IMR-90 (cell line): ENCODE measurements around the gene OSBPL3. TPM values are rescaled to one million over a fixed set of nuclear protein-coding genes. Genes with fewer than 3 reads are reported as not detected.

ENCODE experiments used
- ATAC-seq: fragments of 200-7000 bp; cut with Tn5 transposase; 2 replicates; pipeline ENCODE4 v1.9.1; 2020; ENCODE audit warnings: low read depth, mild to moderate bottlenecking, moderate library complexity
- BruUV-seq: library from RNA; stranded (reverse); fragments of 400-500 nt; replicated peaks from 2 replicates; lab custom pipeline; 2021; lab: Mats Ljungman, UMichigan
- CTCF ChIA-PET: fragments of 300-600 bp; formaldehyde crosslinking; extraction: SDS; loops from one replicate; lab custom pipeline; 2021; ENCODE audit warnings: antibody characterized with exemption; lab: Yijun Ruan, JAX
- POLR2A ChIA-PET: fragments of 300-600 bp; sonication (Branson Sonifier 250); formaldehyde crosslinking; loops from one replicate; lab custom pipeline; 2022; ENCODE audit warnings: antibody characterized with exemption; ENCODE audit not compliant: unreplicated experiment; lab: Charles Lee
- DNase-seq: peaks from one replicate; pipeline ENCODE4 v3.0.0; 2013
- H2AFZ ChIP-seq: replicated peaks from 2 replicates; pipeline ENCODE3; 2013; ENCODE audit warnings: low read length, mild to moderate bottlenecking; ENCODE audit not compliant: poor library complexity
- H2AK5ac ChIP-seq: 2 replicates; pipeline ENCODE4 v1.6.1; 2013; ENCODE audit warnings: low read depth, low read length, inconsistent platforms
- H2AK9ac ChIP-seq: replicated peaks from 2 replicates; pipeline ENCODE3; 2013; ENCODE audit warnings: mild to moderate bottlenecking, low read depth, low read length, moderate library complexity; ENCODE audit not compliant: poor library complexity
- H2BK120ac ChIP-seq: 2 replicates; pipeline ENCODE4 v1.6.1; 2013; ENCODE audit warnings: low read depth, low read length, inconsistent platforms
- H2BK15ac ChIP-seq: 3 replicates; pipeline ENCODE4 v1.6.1; 2013; ENCODE audit warnings: low read depth, low read length, inconsistent platforms
- H2BK20ac ChIP-seq: 2 replicates; pipeline ENCODE4 v1.6.1; 2013; ENCODE audit warnings: low read depth, mild to moderate bottlenecking, inconsistent platforms, low read length, moderate library complexity
- H2BK5ac ChIP-seq: 2 replicates; pipeline ENCODE4 v1.6.1; 2013; ENCODE audit warnings: mild to moderate bottlenecking, low read depth, low read length, inconsistent platforms; ENCODE audit not compliant: poor library complexity, severe bottlenecking
- H3K14ac ChIP-seq: replicated peaks from 2 replicates; pipeline ENCODE4 v1.6.1; 2013; ENCODE audit warnings: low read depth, low read length, inconsistent platforms
- H3K18ac ChIP-seq: 2 replicates; pipeline ENCODE4 v1.6.1; 2013; ENCODE audit warnings: low read depth, low read length, control low read depth
- H3K23ac ChIP-seq: 2 replicates; pipeline ENCODE4 v1.6.1; 2013; ENCODE audit warnings: low read depth, low read length, inconsistent platforms
- H3K27ac ChIP-seq: 2 replicates; pipeline ENCODE4 v1.5.1; 2013; ENCODE audit warnings: mild to moderate bottlenecking, control low read depth, low read length; ENCODE audit not compliant: insufficient read depth
- H3K27me3 ChIP-seq: 2 replicates; pipeline ENCODE4 v1.6.1; 2013; ENCODE audit warnings: low read length; ENCODE audit not compliant: control insufficient read depth, insufficient read depth
- H3K36me3 ChIP-seq: 2 replicates; pipeline ENCODE4 v1.6.1; 2013; ENCODE audit warnings: low read length, mixed read lengths; ENCODE audit not compliant: control insufficient read depth, insufficient read depth
- H3K4ac ChIP-seq: 2 replicates; pipeline ENCODE4 v1.6.1; 2013; ENCODE audit warnings: low read depth, low read length, inconsistent platforms
- H3K4me1 ChIP-seq: 2 replicates; pipeline ENCODE4 v1.6.1; 2013; ENCODE audit warnings: low read length, mixed read lengths; ENCODE audit not compliant: control insufficient read depth, insufficient read depth
- H3K4me2 ChIP-seq: 2 replicates; pipeline ENCODE4 v1.6.1; 2013; ENCODE audit warnings: low read depth, mild to moderate bottlenecking, control low read depth, low read length, moderate library complexity
- H3K4me3 ChIP-seq: 2 replicates; pipeline ENCODE4 v1.5.1; 2013; ENCODE audit warnings: low read depth, mild to moderate bottlenecking, control low read depth, low read length, moderate library complexity; ENCODE audit not compliant: insufficient read depth
- H3K56ac ChIP-seq: 2 replicates; pipeline ENCODE4 v1.6.1; 2013; ENCODE audit warnings: low read length, inconsistent platforms; ENCODE audit not compliant: insufficient read depth; ENCODE audit errors: extremely low read depth
- H3K79me1 ChIP-seq, 2 experiments: 2 replicates each; pipeline ENCODE4 v1.6.1; 2013; ENCODE audit warnings: low read length in 2 of 2, inconsistent platforms in 1 of 2, low read depth in 1 of 2
- H3K9ac ChIP-seq: 2 replicates; pipeline ENCODE4 v1.6.1; 2013; ENCODE audit warnings: low read depth, low read length, control low read depth
- H3K9me1 ChIP-seq: 2 replicates; pipeline ENCODE4 v1.6.1; 2013; ENCODE audit warnings: low read length, inconsistent platforms; ENCODE audit not compliant: insufficient read depth
- H3K9me3 ChIP-seq: 2 replicates; pipeline ENCODE4 v1.6.1; 2013; ENCODE audit warnings: low read length; ENCODE audit not compliant: control insufficient read depth, insufficient read depth
- H4K20me1 ChIP-seq: 2 replicates; pipeline ENCODE4 v1.6.1; 2013; ENCODE audit warnings: low read length, inconsistent platforms; ENCODE audit not compliant: insufficient read depth
- H4K5ac ChIP-seq: 2 replicates; pipeline ENCODE4 v1.6.1; 2013; ENCODE audit warnings: mild to moderate bottlenecking, low read depth, low read length, control low read depth
- H4K8ac ChIP-seq, 2 experiments: 2 replicates each; pipeline ENCODE4 v1.6.1; 2013; ENCODE audit warnings: low read depth in 2 of 2, low read length in 2 of 2, control low read depth in 1 of 2, inconsistent platforms in 1 of 2
- H4K91ac ChIP-seq: 2 replicates; pipeline ENCODE4 v1.6.1; 2013; ENCODE audit warnings: low read depth, low read length, inconsistent platforms; ENCODE audit not compliant: insufficient read depth
- BHLHE40 ChIP-seq: fragments of 150-350 bp; IDR thresholded peaks from 2 replicates; pipeline ENCODE4 v1.6.1; 2016; ENCODE audit warnings: mild to moderate bottlenecking, low read depth, low read length
- FOS ChIP-seq: fragments of 150-350 bp; IDR thresholded peaks from 2 replicates; pipeline ENCODE4 v1.6.1; 2016; ENCODE audit warnings: low read depth, low read length
- MAZ ChIP-seq: IDR thresholded peaks from 2 replicates; pipeline ENCODE4 v1.6.1; 2012; ENCODE audit warnings: low read depth, mild to moderate bottlenecking, low read length, improper control_type of control experiment, moderate library complexity, borderline replicate concordance
- POLR2A ChIP-seq: IDR thresholded peaks from 2 replicates; pipeline ENCODE4 v1.6.1; 2012; ENCODE audit warnings: mild to moderate bottlenecking, low read depth, low read length
- RAD21 ChIP-seq: IDR thresholded peaks from 2 replicates; pipeline ENCODE4 v1.6.1; 2012; ENCODE audit warnings: low read length, improper control_type of control experiment
- RCOR1 ChIP-seq: IDR thresholded peaks from 2 replicates; pipeline ENCODE4 v1.6.1; 2012; ENCODE audit warnings: mild to moderate bottlenecking, low read length, improper control_type of control experiment; ENCODE audit not compliant: insufficient replicate concordance
- SMC3 ChIP-seq: fragments of 150-350 bp; IDR thresholded peaks from 2 replicates; pipeline ENCODE4 v1.6.1; 2016; ENCODE audit warnings: low read depth, mild to moderate bottlenecking, antibody characterized with exemption, low read length, moderate library complexity
- WGBS, 2 experiments: methylation state at CpG; one replicate each; pipeline versions ENCODE4 v1.1.5 to v1.1.7; 2013; ENCODE audit warnings: missing lambda C conversion rate in 2 of 2; ENCODE audit not compliant: insufficient read length in 1 of 2; ENCODE audit errors: extremely low coverage in 2 of 2; 5-methylcytosine and 5-hydroxymethylcytosine counted together
- dilution Hi-C: fragments of 300-500 bp; cut with HindIII; formaldehyde crosslinking; loops from one replicate; pipeline ENCODE4 v1.14.3; 2018; ENCODE audit warnings: low sequenced_read_pairs; ENCODE audit not compliant: unreplicated experiment
- in situ Hi-C: fragments of 300-500 bp; cut with MboI; formaldehyde crosslinking; loops from 3 replicates; pipeline ENCODE4 v1.14.3; 2019; ENCODE audit warnings: low sequenced_read_pairs, inconsistent platforms, mixed read lengths
- intact Hi-C: fragments of 100-400 bp; cut with micrococcal nuclease; formaldehyde crosslinking; loops from 2 replicates; pipeline ENCODE4 v1.10.0; 2022
- polyA plus RNA-seq, 3 experiments: library from polyadenylated mRNA; depleted of rRNA; stranded (reverse); fragments of >200 nt; gene quantifications; 2 replicates each; pipeline ENCODE4 v1.2.3, GENCODE V29; 2012; ENCODE audit warnings: low replicate concordance in 1 of 3
- total RNA-seq: library from RNA; depleted of rRNA; stranded (reverse); fragments of >200 nt; gene quantifications from 2 replicates; pipeline ENCODE4 v1.2.3, GENCODE V29; 2012
- TF ChIP-seq, protein P1 (sequence below): fragments of 150-350 bp; IDR thresholded peaks from 2 replicates; pipeline ENCODE4 v1.6.1; 2017; ENCODE audit warnings: mild to moderate bottlenecking, antibody characterized with exemption, low read length, low read depth

Gene OSBPL3
- total and polyA plus RNA-seq, 2 of the 4 experiments (the other 2 are of a cell fraction) = 18.0 to 29.9 TPM

DNA sequence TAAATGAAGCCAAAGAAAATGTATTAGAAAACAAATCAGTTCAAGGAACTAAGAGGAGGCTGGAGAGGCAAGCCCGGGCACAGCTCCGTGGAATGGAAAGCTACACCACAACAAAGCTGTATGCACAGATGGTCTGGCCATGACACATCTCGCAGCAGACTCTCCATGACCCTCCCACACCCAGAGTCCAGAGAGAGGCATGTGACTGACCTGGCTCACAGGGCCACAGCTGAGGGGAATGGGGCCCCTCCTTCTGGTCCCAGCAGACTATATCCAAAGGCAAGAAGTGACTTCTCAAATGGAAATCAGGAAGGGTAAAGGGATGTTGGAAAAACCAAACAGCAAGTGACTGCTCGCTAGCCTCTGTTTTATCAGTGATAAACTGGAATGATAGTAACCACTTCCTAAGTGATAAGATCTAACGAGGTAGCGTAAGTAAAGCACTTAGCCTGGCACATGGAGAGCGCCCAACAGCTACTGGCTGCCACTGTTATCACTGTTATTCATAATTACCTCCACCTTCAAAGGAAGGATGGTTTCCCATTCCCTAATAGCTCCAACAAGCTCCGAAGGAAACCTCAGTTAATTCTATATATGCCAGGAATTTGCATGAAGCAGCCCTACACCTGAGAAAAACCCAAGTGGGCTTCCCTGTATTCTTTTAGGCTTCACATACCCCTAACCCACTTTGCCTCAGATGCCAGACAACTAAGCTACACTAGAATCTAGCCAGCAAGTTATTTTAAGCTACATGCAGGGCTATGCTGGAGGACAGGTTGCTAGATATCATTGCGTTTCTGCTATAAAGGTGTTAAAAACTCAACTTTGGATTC lies 8.4 kb downstream of the OSBPL3 start:
- Histone ChIP-seq H3K4me1 (peaks cover 27% of the 10 kb centered on the region), H2BK5ac (peak overlapping the region; percentile 99), H3K9me1 (peaks cover 20% of the 10 kb centered on the region), H4K8ac (peak overlapping the region; percentile 96 to 98), H3K4me3 (no peak overlapping the region), H4K5ac (peak overlapping the region; percentile 99), H3K79me1 (peaks cover 26 to 69% of the 10 kb centered on the region in 2 experiments), H3K9me3 (no peaks in the 10 kb centered on the region), H3K36me3 (no peaks in the 10 kb centered on the region), H3K4me2 (peak overlapping the region; percentile 1; the same call in 1 of the 2 replicates), H3K27ac (peak overlapping the region; percentile 93), H3K27me3 (no peaks in the 10 kb centered on the region), H2AK9ac (peak overlapping the region; percentile 97), H2AK5ac (peak overlapping the region; percentile 100), H4K20me1 (no peaks in the 10 kb centered on the region), H3K56ac (peak overlapping the region; percentile 95), H2BK20ac (peak overlapping the region; percentile 98), H3K23ac (peak overlapping the region; percentile 99), H3K18ac (peak overlapping the region; percentile 99), H3K14ac (peak overlapping the region; percentile 99), H2BK15ac (peak overlapping the region; percentile 93; the same call in 2 of the 3 replicates), H2AFZ (peak overlapping the region; percentile 47), H2BK120ac (peak overlapping the region; percentile 100), H4K91ac (peak overlapping the region; percentile 100), H3K9ac (peak overlapping the region; percentile 52), H3K4ac (peak overlapping the region; percentile 100)
- POLR2A ChIA-PET = no interaction called here
- in situ Hi-C loops = no loop called here
- dilution Hi-C loops = no loop called here
- 0 out of 2 replicates have a peak, but pooled peaks have one; percentile 46 for TF ChIP-seq MAZ
- TF ChIP-seq POLR2A = no peak
- peak; percentile 54; the same call in 1 of the 2 replicates for TF ChIP-seq FOS
- TF ChIP-seq BHLHE40 = peak; percentile 83; the same call in 1 of the 2 replicates
- TF ChIP-seq, protein P1, sequence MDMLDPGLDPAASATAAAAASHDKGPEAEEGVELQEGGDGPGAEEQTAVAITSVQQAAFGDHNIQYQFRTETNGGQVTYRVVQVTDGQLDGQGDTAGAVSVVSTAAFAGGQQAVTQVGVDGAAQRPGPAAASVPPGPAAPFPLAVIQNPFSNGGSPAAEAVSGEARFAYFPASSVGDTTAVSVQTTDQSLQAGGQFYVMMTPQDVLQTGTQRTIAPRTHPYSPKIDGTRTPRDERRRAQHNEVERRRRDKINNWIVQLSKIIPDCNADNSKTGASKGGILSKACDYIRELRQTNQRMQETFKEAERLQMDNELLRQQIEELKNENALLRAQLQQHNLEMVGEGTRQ = peak; percentile 86
- no peak for TF ChIP-seq RAD21
- peak; percentile 90 for TF ChIP-seq RCOR1
- no peak for TF ChIP-seq SMC3
- no CpG with 5 or more reads among the region's 9 CpGs for WGBS, 2 experiments
- peak; percentile 81 for ATAC-seq
- no TSS peak for BruUV-seq
- CTCF ChIA-PET = interaction anchor here (1.0 to 1.8 kb wide), 2 partner anchors 118 to 159 kb away, joined by 4 to 7 read pairs; no protein-coding TSS in a partner anchor
- intact Hi-C loops = loop anchor here (10.0 kb wide), 1 partner anchor 47 kb away; no protein-coding TSS in a partner anchor
- DNase-seq = peak; percentile 96
